Activated CD8-positive, alpha-beta memory T cell treated with anti-CD3 and anti-CD28 coated beads, Interleukin-2, amount 50 U/mL, for 1 hour (primary cell): Measurements from ENCODE around the gene RNF32.
"Not testable (repeated sequence)": the region's sequence is repeated elsewhere in the genome, so short reads cannot be mapped to it uniquely, and the experiment has no call there.

Experiments used
- DNase-seq: peaks from one replicate; pipeline ENCODE4 v3.0.0-alpha.2; 2020; ENCODE audit errors: extremely low read depth

Gene RNF32

DNA sequence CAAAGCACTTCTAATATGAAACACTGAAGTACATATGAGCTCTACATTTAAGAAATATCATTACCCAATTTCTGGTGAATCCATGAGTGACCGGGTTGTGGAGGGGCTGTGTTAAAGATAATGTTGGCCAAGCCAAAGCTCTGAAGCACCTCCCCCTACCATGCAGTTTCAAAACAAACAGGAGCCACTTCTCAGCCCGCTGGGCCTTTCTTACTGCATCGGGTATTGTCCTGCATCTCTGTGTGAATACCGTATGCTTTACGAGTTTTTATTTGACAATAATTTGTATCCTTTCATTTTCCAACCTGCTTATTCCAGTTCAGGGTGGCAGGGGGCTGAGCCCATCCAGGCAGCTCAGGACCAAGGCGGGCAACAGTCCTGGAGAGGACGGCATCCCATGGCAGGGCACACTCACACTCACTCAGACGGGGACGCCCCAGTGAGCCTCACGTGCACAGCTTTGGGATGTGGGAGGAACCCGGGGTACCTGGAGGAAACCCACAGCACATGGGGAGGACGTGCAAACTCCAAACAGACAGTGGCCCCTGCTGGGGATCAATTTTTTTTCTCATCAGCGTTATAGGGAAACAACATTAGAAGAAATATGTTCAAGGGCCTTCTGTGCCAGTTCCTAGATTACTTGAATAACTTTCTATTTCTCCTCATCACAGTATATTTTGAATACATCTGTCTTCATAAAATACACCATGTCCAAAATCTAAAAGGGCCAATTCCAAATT lies 1.9 kb downstream of the RNF32 start:
- no peak for DNase-seq

DNA sequence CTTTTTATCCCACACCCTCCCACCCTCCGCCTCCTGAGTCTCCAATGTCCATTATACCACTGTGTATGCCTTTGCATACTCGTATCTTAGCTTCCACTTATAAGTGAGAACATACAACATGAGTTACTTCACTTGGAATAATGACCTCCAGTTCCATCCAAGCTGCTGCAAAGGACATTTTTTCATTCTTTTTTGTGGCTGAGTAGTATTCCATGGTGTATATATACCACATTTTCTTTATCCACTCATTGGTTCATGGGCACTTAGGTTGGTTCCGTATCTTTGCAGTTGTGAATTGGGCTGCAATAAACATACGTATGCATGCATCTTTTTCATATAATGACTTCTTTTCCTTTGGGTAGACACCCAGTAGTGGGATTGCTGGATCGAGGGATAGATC lies 6.8 kb downstream of the RNF32 start:
- not testable (repeated sequence) for DNase-seq

DNA sequence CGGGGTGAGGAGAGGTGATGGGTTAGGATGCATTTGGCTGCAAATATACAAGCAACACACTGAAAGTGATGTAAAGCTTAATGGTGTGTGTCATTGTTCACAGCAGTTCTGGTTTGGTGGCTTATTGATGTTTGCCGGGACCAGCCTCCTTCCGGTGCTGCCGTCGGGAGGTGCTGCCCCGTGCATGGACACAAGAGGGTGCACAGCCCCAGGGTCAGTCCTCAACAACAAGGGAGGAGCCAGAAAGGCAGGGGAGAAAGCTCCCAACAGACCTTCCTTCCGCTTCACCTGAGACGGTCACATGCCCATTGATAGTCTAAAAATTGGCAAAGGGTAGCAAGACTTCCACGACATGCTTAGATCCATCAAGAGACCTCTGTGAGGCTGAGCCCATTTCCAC lies 9.5 kb downstream of the RNF32 start:
- DNase-seq = no peak

DNA sequence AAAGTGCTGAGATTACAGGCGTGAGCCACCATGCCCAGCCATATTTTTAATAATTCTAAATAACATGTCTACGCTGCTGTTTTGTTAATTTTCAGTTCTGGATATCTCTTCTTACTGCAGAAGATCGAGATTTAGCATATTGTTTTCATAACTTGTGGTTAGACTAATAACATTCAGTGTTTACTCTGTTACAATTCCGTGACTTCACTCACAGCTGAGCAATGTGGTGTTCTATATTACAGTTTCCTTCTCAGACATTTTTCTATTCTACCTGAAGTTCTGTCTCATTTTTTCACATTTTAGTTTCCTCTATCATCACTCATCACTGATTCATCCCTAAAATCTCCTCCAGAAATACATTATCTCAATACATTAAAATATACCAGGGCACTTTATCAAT lies 10.9 kb downstream of the RNF32 start:
- no peak for DNase-seq

DNA sequence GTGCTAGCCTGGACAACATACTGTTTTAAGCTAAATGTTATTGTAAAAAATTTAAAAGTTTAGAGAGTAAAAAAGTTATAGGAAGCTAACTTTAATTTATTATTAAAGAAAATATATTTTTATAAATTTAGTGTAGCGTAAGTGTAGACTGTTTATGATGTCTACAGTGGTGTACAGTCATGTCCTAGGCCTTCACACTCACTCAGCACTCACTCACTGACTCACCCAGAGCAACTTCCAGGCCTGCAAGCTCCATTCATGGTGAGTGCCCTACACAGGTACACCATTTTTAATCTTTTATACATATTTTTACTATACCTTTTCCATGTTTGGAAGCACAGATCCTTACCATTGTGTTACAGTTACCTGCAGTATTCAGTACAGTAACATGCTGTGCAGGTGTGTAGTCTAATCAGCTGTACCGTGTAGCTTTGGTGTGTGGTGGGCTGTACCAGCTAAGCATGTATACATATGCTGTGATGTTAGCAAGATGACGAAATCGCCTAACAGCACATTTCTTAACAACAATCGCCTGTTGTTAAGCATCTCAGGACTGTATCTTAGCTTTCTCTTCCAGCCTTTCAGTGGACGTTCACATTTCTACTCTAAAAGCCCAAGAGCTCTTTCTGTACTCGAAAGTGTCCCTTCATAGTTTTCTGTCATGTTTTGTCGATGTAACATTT lies 12.5 kb downstream of the RNF32 start:
- DNase-seq = no peak

DNA sequence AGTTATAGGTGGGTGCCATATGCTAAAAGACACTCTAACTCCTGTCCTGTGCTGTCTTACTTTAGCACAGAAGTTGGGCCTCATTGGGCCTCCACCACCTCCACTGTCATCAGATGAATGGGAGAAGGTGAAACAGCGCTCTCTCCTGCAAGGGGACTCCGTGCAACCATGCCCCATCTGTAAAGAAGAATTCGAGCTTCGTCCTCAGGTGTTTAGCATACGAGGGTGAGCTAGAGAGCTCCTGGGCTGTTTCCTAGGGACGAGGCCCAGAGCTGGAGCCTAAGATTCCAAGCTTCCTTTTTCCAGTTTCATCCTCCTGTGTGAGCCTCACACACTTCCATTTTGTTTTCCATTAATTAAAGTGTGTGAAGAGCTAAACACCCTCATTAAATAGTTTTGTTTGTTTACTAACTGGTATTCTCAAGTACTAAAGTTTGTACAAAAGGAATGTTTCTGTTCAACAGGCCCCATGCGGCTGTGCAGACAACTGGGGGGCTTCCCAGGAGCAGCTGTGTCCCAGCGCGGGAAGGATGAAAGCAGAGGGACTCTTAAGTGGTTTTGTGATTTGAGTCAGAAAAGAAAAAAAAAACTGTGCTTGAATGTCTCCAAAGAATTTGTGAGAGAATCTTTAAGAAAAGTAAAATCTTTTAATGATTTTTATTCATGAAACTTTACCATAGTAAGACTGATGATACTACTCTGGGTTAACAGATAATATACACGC lies 14.1 kb downstream of the RNF32 start:
- no peak for DNase-seq

DNA sequence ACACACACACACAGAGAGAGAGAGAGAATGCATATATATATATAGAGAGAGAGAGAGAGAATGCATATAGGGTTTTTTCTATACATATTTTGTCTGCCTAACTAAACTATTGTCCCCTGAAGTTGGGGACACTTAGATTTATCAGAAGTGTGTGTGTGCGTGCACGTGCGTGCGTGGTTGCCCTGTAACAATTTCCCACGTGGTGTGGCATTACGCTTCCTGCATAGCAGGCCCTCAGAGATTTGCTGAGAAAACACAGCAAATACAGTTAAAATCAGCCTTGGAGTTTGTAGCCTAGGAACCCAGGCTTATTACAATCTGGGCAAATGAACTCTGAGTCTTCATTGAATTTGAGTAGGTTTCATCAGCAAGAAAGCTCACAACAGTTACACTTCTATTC lies 14.7 kb downstream of the RNF32 start:
- no peak for DNase-seq

DNA sequence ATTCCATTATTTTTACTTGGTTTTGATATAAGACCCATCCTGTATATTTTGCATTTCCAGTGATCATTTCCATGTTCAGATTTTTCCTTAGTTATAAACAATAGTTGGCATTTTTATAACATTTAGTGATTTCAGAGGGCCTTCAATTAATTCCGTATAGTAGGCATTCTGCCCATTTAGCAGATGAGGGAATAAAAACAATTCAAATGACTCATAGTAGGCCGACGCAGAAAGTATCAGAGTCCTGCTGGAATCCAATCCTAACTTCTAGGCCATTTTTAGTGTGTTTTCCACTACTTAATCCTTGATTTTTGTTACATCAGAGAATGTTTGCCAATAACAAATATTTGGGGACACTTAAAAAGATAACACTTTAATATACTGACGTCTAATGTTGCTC lies 15.4 kb downstream of the RNF32 start:
- no peak for DNase-seq

DNA sequence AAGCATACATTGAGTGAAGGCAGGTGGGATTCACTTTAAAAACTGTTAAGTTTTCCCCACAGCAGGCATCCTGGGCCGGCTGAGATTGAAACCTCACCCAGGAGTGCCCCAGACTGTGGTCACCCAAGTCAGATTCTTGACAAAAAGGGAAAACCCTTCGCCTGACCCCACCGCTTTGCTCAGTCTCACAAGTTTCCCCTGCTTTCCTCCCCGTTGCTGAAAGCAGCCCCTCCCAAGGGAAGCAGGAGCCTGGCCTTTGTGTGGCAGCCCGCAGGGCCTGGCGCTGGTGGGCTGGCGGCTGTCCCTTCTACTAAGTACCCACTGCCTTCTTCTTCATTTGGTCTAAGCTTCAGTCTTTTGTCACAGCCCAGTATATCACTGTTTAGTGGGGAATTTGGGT lies 16.0 kb downstream of the RNF32 start:
- DNase-seq = no peak

DNA sequence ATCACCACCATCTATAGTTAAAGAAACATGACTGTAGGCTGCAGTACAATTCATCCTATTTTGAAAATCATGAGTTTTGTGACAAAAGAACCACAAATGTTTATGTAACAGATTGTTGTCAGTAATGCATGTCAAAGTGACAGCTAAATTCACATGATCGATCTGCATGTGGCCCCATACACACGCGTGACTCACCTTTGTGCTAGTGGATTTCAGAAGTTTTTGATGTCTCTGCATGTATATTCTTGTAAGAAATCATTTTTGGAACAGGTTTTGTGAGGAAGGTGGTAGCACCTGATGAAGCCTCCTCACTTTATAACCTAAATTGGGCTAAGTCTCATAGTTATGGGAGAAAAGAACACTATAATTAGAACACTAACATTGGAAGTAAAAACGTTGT lies 17.1 kb downstream of the RNF32 start:
- DNase-seq = no peak

DNA sequence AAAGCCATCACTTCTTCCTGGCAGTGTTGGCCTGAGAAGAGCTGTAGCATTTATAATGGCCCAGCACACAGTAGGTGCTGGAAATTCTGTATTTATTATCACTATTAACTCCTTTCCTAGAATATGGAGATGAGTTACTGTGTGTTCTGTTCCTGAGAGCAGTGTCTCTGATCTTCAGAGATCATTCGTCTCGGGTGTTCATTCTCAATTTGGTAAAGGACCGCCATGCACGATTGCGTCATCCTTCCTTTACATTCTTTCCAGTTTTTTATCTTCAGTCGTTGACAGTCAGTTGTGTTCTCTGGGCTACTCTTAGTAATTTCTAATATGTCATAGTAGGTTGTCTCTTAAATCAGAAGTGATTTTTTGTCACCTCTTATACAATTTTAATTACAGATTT lies 18.6 kb downstream of the RNF32 start:
- DNase-seq = no peak

DNA sequence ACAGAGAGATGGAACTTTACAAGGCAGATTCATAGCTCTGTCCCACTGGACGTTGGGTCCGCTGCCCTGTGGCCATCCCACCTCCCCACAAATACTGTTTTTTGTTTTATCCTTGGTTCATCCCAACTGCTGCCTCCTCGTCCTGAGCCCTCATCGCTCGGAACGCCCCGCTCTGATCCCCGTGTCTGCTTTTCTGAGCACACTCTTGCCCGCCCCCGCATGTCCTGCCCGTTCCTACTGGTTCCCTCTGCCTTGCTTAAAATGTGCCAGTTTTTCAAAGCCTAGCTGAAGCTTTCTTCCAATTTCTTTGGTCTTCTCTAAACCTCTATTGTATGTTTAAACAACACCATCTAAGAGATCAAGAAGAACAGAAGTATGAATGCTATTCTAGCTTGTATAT lies 19.4 kb downstream of the RNF32 start:
- DNase-seq = no peak

DNA sequence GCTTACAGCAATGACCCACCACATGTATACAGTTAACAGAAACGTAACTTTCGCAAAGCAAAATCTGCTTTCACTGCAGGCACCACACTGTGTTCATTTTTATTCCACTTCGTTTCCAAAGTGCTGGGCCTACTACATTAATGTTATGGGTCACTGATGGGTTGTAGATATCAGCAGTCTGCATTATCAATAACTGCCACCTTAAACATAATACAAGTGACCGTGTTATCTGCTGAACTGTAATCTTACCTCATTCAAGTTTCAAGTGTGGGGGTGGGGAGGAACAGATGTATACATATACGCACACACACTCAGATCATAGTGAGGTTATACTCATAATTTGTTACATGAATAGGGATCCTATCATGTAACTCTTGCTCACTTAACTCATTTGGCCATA lies 21.1 kb downstream of the RNF32 start:
- no peak for DNase-seq

DNA sequence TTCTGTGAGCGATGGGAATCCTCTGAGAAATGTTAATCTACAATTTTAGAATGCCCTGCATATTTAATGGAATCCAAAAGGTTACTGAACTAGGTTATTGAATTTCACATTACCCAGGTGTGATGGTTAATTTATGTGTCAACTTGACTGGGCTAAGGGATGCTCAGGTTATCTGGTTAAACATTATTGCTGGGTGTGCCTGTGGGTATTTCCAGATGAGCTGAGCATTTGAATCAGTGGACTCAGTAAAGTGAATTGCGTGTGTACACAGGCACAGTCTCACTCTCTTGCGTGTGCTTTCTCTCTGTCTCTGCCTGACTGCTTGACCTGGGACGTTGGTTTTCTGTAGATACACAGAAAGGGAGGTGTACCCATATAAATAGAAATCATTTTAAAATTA lies 21.7 kb downstream of the RNF32 start:
- DNase-seq = no peak

DNA sequence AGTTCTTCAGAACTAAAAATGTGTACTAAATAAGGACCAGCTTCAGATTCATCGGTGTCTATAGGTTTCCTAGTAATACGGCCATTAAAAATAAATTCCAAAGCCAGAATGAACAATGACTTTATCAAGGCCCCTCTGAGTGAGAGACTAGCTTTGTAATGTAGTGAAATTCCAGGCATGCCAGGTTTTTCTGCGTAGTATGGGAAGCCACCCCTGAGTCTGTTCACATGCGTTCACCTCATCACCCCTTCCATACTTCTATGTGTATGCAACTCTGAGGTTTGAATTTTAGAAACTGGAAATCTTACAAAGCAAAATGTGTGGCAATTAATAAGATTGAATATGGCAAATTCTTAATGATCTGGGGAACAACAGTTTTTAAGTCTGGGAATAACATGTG lies 24.5 kb downstream of the RNF32 start:
- no peak for DNase-seq

DNA sequence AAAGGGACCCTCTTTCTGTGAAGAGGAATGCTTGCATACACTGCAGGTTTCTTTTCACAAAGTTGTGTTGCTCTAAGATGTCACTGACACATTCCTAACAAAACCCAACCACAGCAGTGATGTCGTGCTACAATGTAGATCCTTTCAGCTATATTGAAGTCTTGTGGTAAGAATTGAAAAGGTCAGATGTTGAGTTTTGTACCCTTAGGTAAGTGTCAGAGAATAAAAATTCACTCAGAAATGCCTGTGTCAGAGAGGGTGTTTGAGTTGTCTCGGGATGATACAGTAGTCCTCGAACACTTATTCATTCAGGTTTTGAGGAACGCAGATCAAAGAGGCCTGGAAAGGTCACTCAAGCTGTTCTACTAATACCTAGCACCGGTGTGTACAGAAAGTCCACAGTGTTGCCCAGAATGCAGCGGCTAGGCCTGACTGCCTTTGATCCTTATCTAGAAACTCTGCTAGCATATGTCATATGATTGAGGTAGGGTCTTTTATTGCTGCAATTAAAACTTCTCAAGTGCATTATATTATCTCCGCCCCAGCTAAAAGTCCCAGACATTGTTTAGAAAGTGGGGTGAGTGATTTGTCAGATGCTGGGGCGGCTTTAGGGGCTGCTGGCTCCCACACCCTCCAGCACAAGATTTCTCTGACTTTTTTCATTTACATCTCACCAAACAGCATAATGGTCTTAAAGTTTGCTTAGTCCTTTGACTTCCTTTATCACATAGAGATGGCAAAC lies 26.0 kb downstream of the RNF32 start:
- no peak for DNase-seq

DNA sequence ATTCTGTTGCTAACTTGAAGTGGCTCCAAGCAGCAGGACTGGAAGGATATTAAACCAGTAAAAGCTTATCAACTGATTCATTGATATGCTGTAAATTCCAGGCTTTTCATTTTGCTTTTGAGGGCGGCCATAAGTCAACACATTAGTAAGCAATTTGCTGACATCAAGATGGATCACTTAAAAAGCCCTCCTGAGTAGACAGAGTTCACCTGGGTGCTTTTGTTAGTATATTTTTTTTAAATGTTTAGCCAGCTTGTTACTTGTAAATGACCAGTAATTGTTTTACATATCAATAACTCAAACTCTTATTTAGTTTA lies 26.5 kb downstream of the RNF32 start:
- DNase-seq = no peak

DNA sequence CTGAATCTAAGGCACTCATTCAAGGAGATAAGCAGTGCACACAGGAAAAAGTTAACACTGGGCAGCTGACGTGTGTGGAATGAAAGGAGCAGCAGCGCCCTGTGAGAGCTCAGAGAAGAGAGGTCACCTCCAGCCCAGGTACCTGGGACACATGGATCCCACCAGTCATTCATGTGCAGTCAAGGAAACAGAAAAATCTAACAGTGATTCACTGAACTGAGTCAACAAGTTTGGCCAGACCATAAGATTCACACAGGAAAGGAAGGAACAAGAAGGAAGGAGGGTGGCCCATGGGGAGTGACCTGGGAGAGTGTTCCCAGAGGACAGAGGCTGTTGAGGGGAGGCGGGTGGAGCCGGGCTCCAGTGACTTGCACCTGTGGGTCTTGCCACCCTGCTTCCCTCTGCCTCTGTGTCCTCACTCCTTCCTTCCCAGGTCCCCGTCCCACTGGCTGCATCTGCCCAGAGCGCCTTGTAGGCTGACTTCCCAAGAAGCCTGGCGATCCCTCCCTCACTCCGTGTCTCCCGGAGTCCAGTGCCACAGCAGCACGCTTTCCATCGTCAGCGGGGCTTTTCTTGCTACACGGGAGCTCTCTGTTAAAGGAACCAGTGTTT lies 27.7 kb downstream of the RNF32 start:
- no peak for DNase-seq

DNA sequence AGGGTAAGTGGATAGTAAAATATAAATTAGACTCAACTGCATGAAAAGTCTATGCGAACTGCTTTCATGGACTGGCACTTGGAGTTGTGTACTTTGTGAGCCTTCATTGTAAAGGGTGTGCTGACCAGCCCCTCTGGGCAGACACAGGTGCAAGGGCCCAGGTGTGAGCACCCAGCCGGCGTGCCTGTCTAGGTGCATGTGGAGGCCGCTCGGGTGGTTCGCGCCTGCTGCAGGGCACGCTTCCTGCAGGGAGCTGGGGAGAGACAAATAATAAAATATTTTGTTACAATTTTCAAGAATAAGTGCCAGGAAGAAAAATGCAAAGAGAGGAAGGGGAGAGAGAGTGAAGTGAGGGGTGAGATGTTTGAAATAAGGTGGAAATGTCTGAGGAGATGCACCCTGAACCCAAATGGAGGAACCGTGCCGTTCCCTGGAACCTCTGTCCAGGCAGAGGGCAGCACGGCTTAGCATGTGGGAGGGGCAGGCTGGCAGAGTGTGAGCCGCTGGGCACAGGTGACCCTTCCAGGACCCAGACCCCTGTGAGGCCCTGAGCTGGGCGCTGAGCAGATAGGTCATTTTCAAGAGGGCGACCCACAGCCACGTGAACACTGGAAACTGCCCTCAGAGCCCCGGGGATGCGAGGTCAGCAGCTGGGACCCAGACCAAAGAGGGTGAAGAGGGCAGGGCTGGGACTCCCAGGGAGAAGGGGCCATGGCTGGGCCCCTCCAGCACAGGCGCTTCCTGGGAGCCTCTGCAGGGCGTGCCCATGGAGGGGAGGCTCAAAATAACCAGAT lies 28.7 kb downstream of the RNF32 start:
- no peak for DNase-seq

DNA sequence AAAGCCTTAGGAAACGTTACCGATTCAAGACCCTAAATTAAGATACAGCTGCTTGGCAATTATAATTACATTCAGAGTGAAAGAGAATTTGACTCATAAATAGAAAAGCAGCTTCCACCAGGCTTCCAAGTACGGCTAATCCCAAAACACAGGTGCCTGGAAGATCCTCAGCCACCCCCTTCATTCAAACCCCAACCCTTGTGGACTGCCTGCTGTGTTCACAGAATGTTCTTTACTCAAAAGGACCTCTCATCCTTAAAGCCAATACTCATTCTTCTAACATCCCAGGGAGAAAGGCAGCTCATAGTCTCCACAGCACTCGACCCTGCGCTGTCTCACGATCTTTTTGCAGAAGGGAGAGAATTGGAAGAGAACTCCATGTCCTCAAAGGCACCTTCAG lies 32.9 kb downstream of the RNF32 start:
- DNase-seq = no peak

DNA sequence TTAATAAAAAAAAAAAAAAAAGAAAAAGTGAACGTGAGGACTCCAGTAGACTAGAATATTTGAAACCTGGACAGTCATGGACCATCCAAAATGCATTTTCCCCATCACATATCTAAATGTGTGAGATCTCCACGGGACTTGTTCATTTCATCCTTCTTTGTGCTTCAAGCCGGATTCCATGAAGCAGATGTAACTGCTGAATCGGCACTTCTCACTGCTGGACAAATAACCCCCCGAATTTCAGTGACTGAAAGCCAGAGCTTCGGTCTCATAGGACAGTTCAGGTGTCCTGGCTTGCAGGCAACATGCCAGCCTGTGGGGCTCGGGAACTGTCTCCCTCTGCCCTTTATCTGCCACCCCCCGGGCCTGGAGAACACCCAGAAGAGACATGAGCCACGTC lies 33.3 kb downstream of the RNF32 start:
- DNase-seq = no peak
